ENCODE results near the gene DHRSX. TPM values are rescaled to one million over a fixed set of nuclear protein-coding genes. Genes with fewer than 3 reads are reported as not detected.

The DHRSX gene
- total and polyA plus RNA-seq, 2 of the 8 experiments (the other 6 are each of a cell fraction or from before 2014, with no cell fraction given), result 35.1 to 43.4 TPM

- TF ChIP-seq CHD7 (IDR thresholded peaks at IDR 0.05; ENCODE audit: insufficient replicate concordance, low read length), result no peak
- TF ChIP-seq CBX5 (IDR thresholded peaks at IDR 0.05; ENCODE audit: low read depth, low read length), result no peak
- no peak for TF ChIP-seq SIRT6 (IDR thresholded peaks at IDR 0.05; ENCODE audit: low read length)
- TF ChIP-seq RNF2 (IDR thresholded peaks at IDR 0.05; ENCODE audit: borderline replicate concordance, low read depth, low read length, missing control alignments, poor library complexity, severe bottlenecking), result no peak
- TF ChIP-seq RFX5 (IDR thresholded peaks at IDR 0.05; ENCODE audit: borderline replicate concordance, low read depth, low read length), result no peak
- no peak for TF ChIP-seq TCF12 (IDR thresholded peaks at IDR 0.05; ENCODE audit: low read depth, low read length)
- no peak for TF ChIP-seq CHD1 (IDR thresholded peaks at IDR 0.05; ENCODE audit: low read depth, low read length)
- no peak for TF ChIP-seq GTF2F1 (IDR thresholded peaks at IDR 0.05; ENCODE audit: borderline replicate concordance, low read depth, low read length)
- TF ChIP-seq CREB1 (IDR thresholded peaks at IDR 0.05), result no peak
- TF ChIP-seq RAD21 (IDR thresholded peaks at IDR 0.05 in 1 of 2, conservative IDR thresholded peaks at IDR 0.05 in 1 of 2; ENCODE audit: low read depth in 2 of 2, low read length in 2 of 2), result no peak
- TF ChIP-seq SP2 (IDR thresholded peaks at IDR 0.05; ENCODE audit: low read length), result no peak
Measured at GRCh38 chrX:2224597-2225235, 276.1 kb downstream of the DHRSX start (continued).
